ENCODE data around the gene SCAF1. TPM values are rescaled to one million over a fixed set of nuclear protein-coding genes. Genes with fewer than 3 reads are reported as not detected.

Gene SCAF1
- total and polyA plus RNA-seq, 9 donors = 3.3 to 94.6 (median 61.3) TPM

DNA sequence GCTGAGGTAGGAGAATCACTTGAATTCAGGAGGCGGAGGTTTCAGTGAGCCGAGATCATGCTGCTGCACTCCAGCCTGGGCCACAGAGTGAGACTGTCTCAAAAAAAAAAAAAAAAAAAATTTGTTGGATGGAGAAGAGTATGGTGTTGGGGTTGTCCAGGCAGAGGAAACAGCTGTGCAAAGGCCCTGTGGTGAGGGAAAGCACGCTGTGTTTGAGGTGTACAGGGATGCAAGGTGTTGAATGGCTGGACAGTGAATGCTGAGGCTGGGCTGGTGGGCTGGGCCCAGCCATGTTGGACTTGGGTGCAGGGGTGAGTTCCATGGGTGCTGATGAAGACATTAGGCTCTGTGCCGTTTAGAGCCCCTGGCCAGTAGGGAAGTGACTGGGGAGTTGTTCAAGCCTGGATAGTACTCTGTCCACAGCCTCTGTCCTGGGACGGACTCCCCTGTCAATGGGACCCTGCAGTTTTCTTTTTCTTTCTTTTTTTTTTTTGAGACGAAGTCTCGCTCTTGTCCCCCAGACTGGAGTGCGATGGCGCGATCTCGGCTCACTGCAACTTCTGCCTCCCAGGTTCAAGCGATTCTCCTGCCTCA is 32.4 kb upstream of the SCAF1 start:
- no peak for DNase-seq
- H3K4me1 ChIP-seq (ENCODE audit: insufficient read depth) = no peaks in the 10 kb centered on the region
- intact Hi-C loops (cut with DNase I) = no loop called here
- no peaks in the 10 kb centered on the region for H3K9me3 ChIP-seq
- no peak overlapping the region for H3K4me3 ChIP-seq
- H3K36me3 ChIP-seq = no peaks in the 10 kb centered on the region
- no peaks in the 10 kb centered on the region for H3K27me3 ChIP-seq
- TF ChIP-seq EP300 (IDR thresholded peaks at IDR 0.05) = no peak
- TF ChIP-seq, protein P1, sequence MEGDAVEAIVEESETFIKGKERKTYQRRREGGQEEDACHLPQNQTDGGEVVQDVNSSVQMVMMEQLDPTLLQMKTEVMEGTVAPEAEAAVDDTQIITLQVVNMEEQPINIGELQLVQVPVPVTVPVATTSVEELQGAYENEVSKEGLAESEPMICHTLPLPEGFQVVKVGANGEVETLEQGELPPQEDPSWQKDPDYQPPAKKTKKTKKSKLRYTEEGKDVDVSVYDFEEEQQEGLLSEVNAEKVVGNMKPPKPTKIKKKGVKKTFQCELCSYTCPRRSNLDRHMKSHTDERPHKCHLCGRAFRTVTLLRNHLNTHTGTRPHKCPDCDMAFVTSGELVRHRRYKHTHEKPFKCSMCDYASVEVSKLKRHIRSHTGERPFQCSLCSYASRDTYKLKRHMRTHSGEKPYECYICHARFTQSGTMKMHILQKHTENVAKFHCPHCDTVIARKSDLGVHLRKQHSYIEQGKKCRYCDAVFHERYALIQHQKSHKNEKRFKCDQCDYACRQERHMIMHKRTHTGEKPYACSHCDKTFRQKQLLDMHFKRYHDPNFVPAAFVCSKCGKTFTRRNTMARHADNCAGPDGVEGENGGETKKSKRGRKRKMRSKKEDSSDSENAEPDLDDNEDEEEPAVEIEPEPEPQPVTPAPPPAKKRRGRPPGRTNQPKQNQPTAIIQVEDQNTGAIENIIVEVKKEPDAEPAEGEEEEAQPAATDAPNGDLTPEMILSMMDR (IDR thresholded peaks at IDR 0.05) = no peak
- no peak for TF ChIP-seq POLR2A (IDR thresholded peaks at IDR 0.05)
- WGBS, 3 donors = 94 to 97% (median 96%) methylated on average over 12 of the region's 12 CpGs
- no peak overlapping the region for H3K27ac ChIP-seq

- WGBS, 3 donors = 68 to 82% (median 74%) methylated on average over 4 of the region's 4 CpGs
- Histone ChIP-seq H3K36me3 (no peaks in the 10 kb centered on the region), H3K4me3 (no peak overlapping the region), H3K9me3 (no peaks in the 10 kb centered on the region), H3K27me3 (no peaks in the 10 kb centered on the region), H3K4me1 (ENCODE audit: insufficient read depth) (no peaks in the 10 kb centered on the region), H3K27ac (no peak overlapping the region)
- TF ChIP-seq EP300 (IDR thresholded peaks at IDR 0.05) = no peak
- no peak for TF ChIP-seq POLR2A (IDR thresholded peaks at IDR 0.05)
- TF ChIP-seq, protein P1 (IDR thresholded peaks at IDR 0.05) = no peak
- DNase-seq = no peak
- intact Hi-C loops (cut with DNase I) = no loop called here
Measured at GRCh38 chr19:49613374-49613773, 28.6 kb upstream of the SCAF1 start.

DNA sequence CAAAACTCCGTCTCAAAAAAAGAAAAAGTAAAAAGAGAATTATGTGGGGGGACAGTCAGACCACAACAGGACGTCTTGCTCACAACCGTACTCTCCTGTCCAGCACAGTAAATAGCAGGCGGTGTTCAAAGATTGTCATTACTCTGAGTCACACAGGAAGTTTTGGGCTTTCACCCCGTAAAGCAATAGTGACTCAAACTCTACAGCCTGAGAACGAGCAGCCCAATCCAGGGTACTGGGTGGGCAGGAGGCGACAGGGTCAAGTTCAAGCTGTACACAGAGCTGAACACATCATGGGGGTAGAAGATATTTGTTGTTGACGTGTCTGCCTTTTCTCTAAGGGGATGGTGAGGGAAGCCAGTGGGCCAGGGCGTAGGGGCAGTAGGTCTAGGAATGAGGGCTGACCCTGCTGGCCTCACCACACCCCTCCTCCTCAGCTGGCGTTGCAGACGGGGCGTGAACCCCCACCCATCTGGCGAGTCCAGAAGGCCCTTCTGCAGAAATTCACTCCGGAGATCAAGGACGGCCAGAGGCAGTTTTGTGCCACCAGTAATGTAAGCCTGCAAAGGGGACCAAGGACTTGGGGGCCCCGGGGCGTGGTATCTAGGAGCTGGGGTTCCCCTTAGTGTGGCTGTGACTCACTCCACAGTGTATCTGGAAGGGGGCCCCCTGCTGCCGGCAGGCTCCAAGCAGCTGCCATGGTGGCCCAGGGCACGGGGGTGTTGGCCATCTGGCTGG is 27.7 kb upstream of the SCAF1 start:
- intact Hi-C loops (cut with DNase I) = no loop called here
- H3K4me3 ChIP-seq = no peak overlapping the region
- no peak overlapping the region for H3K27ac ChIP-seq
- no peaks in the 10 kb centered on the region for H3K9me3 ChIP-seq
- no peaks in the 10 kb centered on the region for H3K36me3 ChIP-seq
- TF ChIP-seq POLR2A (IDR thresholded peaks at IDR 0.05) (no peak), EP300 (IDR thresholded peaks at IDR 0.05) (no peak)
- TF ChIP-seq, protein P1 (IDR thresholded peaks at IDR 0.05) = no peak
- no peaks in the 10 kb centered on the region for H3K4me1 ChIP-seq (ENCODE audit: insufficient read depth)
- 71 to 78% (median 78%) methylated on average over 19 of the region's 19 CpGs for WGBS, 3 donors
- no peaks in the 10 kb centered on the region for H3K27me3 ChIP-seq
- DNase-seq = no peak

GRCh38 chr19:49615861-49616260 is 26.1 kb upstream of the SCAF1 start:
- Histone ChIP-seq H3K9me3 (no peaks in the 10 kb centered on the region), H3K4me1 (ENCODE audit: insufficient read depth) (no peaks in the 10 kb centered on the region), H3K27ac (no peak overlapping the region), H3K4me3 (no peak overlapping the region), H3K36me3 (no peaks in the 10 kb centered on the region), H3K27me3 (no peaks in the 10 kb centered on the region)
- no peak for TF ChIP-seq POLR2A (IDR thresholded peaks at IDR 0.05)
- TF ChIP-seq, protein P1 (IDR thresholded peaks at IDR 0.05) = no peak
- TF ChIP-seq EP300 (IDR thresholded peaks at IDR 0.05) = no peak
- WGBS, 3 donors = 93 to 98% (median 96%) methylated on average over 23 of the region's 23 CpGs
- intact Hi-C loops (cut with DNase I) = no loop called here
- no peak for DNase-seq
